NCI-H146 (cell line): Measurements from ENCODE around the gene SMAD3.

Experiments used
- DNase-seq: peaks from one replicate; lab custom pipeline; 2025; lab: John Stamatoyannopoulos, UW

The SMAD3 gene

DNA sequence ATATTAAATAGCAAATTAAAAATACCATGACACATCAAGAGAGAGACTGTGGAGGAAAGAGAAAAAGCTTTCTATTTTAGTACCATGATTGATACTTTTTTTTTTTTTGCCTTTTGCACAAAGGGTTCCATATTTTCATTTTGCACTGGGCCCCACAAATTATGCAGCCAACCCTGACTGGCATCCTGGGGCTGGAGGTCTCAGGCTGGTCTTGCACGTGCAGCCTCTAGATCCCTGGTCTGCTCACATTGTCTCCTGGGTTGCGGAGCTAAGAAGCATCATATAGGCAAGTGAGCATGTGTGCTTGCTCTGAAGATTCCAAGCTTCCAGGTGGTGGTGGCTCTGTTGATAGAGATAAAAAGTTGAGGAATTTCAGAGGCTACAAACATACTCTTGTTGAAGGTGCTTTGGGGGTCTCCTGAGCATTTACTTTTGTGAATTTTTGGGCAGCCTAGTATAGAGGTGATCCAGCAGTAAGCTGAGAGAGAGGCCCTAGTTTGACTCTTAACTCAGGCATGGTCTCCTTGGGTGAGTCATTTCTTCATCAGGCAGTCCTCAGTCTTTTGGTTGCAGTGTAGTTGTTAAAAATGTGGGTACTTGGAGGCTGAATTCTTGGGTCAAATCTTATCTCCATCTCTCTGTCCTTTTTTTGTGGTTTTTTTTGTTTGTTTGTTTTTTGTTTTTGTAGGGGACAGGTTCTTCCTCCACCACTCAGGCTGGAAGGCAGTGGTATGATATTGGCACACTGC, 31.3 kb downstream of the SMAD3 start:
- DNase-seq: no peak

DNA sequence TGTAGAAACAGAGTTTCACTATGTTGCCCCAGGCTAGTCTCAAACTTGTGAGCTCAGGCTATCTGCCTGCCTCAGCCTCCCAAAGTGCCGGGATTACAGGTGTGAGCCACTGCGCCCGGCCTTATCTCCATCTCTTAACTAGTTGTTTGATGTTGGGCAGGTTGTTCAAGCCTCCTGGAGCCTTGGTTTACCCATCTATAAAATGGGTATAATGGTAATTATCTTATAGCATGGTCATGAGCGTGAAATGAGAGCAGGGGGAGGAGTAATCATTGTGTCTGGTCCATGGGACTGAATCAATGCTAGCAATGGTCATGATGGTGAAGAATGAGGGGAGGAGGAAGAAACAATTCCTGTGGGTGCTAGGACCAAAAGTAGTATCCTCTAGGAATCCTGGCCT, 32.0 kb downstream of the SMAD3 start:
- no peak for DNase-seq

DNA sequence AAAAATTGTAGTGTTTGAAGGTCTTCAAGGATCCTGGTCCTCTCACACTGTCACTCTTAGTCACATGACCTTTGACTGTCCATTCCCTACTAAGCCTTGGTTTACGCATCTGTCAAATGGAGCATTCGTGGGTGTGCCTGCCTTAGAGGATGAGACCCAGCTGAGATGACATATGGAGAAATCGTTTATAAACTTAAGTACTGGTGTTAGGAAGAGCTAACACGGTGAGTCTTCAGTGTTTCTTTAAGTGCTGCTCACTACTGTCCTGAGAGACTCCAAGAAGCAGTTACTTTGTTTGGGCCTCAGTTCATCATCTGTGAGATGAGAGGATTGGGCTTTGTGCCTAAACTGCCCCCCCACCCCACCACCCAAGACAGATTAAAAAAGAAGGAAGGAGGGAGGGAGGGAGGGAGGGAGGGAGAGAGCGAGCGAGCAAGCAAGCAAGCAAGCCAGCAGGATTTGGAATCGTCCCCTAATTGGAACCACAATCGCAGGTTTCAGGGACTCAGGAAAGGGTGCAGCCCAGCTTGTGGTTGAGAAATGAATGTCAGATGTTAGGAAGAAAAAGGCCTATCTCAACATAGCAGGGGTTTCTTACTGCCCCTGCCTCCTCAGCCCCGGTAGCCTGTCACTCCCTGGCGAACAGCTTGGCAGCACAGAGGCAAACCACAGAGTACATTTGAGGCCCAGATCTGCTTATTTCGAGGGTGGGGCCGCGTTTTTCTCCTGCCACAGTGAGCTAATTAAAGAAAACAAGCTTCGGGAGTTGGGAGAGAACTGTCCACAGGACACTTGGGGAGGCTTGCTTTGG, 32.7 kb downstream of the SMAD3 start:
- no peak for DNase-seq

DNA sequence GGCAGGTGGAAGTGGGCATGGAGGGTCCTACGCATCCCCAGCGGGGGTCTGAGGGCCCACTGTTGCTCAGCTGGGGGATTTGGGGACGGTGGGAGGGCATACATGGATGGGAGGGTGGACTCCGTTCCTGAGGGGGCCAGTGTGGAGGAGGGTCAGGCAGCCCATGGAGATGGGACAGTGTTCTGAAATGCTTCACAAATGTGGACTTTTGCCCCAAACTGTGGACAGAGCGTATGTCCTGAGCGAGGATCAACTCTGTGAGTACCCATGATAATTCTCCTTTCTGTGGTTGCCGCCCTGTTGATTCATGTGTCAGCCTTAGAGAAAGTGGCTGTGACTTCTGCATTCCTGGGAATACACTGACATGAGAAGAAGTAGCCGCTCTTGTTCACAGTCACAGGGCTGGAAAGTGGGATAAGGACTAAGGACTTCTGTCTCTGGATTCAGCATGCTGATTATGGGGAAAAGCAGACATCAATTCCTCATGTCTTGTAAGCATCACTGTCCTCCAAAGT, 33.4 kb downstream of the SMAD3 start:
- DNase-seq: no peak

DNA sequence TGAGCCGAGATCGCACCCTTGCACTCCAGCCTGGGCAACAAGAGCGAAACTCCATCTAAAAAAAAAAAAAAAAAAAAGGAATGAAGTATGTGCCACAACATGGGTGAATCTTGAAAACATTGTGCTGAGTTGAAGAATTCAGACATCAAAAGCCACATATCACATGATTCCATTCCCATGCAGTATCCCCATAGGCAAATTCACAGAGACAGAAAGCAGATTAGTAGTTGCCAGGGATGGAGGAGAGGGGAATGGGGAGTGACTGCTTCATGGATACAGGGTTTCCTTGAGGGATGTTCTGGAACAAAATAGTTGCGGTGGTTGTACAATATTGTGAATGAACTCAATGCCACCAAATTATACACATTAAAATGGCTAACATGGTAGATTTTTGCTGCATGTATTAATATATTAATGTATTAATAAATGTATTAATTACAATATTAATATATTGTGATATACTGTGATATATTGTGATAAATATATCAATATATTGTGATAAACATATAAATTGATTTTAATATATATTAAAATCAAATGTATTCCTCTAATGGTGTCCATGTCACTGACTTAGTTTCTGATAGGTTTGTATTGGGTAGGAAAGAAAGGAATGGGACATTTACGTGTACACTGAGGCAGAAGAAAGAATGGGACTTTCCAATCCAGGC, 34.9 kb downstream of the SMAD3 start:
- no peak for DNase-seq

DNA sequence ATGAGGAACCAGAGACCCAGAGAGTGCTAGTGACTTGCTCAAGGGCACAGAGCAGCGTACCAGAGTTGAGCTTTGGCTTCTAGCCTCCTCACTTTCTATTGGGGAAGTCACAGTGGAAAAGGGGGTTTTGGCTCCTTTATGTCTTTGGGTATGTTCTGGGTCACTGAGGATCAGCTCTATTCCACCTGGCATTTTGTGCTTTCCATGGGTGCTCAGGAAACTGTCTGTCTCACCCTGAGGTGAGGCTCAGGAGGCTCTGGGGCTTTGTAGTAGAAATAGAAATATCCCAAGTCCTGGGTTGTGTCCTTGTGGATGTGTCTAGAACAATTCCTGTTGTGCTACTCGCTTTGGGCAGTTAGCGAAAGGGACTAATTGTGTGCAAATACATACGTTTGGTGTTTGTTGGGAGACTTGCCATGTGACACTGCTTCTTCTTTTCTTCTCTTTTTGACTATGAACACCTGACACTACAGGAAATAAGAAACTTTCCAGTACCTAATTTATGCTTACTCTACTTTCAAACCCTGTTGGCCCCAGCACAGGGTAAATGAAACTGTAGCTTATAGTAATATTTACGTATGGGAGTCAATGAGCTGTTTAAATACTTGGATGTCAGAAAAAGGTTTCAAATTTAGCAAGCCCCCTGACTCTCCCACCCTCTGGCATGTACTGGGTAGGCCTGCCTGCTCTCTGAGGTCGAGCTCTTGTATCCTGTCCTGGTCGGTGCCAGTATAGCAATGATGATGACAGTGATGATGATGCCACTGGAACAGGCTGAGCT, 35.6 kb downstream of the SMAD3 start:
- no peak for DNase-seq

DNA sequence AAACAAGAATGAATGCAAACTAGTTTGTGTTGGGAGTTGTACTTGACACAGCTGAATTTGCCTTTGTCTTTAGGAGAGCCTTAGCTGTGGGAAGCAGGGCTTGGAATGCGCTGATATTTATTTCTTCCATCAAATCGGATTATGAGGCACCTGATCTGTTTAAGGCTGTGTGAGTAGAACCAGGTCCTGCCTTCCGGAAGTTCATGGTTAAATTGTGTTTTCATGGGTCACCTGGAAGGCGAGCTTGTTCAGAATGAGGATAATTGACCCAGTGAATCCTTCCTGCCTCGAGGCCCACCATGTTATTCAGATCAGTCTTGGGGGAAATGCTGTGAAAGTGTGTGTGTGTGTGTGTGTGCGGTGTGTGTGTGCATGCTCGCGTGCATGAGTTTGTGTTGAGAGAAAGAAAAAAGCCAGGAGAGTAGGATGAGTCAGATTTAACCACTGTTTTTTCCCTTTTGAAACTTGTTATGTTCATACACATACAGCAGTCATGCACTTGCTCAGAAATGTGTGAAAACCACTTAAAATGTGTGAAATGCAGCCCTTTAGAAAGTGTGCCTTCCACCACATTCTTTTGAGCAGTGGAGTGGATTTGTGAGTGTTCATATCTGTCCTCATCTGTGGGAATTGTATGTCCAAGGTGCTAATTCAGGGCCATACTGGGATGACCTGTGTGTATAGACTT, 36.7 kb downstream of the SMAD3 start:
- no peak for DNase-seq

DNA sequence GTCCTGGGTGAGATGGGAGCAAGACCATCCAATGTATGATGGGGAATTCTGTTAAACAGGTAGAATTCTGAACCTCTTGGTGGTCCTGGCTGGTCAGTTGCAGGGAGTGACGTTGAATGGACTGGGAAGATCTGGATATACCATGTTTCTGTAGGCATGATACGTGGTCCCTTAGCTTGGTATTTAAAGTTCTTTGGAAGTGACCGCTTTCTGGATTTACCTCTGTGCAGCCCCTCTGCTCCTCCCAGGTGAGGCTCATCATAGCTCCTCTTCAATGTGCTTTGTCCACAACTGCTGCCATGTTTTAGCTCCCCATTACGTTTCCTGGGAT, 37.2 kb downstream of the SMAD3 start:
- DNase-seq: no peak

DNA sequence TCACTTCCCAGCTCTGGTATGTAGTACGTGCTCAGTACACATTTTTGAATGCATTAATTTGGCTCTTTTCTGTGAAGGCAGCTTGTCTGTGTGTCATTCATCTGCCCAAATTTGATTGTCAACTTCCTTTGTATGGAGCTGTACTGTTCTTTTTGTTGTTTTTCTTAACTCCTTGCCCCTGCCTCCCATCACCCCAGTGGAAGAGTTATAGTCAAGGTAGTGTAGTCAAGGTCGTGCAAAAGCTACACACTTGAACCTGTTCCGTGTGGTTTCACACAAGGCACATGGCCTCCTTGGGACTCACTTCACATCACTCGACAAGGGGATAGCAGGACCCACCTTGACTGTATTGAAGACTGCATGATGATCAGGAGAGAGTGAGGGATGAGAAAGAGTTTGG, 37.6 kb downstream of the SMAD3 start:
- no peak for DNase-seq

DNA sequence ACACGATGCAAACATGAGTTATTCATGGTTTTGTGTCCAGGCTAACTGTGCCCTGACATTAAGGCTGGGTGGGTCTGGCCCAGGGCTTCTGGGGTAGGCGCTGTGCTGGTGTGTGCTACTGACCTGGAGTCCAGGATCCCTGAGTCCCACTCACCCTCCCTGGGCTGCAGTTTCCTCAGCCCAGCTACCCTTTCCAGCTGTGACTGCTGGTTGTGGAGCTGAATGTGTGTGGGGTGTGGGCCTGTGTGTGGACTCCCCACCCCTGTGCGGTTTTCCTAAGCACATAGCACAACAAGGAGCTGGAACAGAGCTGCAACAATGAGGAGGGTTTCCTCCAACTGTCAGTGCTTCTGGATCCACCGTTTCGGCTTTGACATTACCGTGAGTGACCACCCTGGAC, 38.0 kb downstream of the SMAD3 start:
- no peak for DNase-seq

DNA sequence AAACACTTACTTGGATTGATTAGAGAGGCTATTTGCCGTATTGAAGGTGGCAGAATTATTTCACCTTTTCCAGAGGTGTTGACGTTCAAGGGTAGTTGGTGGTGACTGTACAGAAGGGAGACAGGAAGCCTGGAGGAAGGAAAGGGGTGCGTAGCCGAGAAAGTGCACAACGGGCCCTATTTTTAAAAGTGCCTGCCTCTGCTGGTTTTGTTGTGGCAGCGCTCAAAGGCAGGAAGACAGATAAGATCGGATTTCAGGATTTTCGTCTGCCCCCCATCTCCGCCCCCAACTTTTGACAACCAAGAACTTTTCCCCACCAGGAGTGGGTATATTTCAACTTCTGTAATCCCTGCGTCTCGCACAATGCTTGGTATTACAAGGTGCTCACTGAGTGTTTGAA, 38.5 kb downstream of the SMAD3 start:
- DNase-seq: no peak

DNA sequence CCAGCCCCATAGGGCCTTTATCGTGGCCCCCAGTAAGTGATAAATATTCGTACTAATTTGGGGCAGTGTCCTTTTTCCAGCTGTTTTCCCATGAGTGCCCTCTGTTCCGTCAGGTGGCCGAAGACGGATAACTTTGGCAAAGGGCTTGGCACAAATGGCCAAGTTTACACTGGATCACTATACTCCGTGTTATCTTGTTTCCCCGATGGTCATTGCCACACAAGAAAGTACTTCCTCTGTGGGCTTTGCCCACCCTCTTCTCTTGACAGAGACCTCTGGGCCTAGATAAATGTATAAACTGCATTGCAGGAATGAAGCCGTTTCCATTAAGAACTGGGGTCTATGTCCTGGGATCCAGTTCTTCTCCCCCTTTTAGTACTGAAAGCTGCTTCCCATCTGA, 39.1 kb downstream of the SMAD3 start:
- DNase-seq: no peak

DNA sequence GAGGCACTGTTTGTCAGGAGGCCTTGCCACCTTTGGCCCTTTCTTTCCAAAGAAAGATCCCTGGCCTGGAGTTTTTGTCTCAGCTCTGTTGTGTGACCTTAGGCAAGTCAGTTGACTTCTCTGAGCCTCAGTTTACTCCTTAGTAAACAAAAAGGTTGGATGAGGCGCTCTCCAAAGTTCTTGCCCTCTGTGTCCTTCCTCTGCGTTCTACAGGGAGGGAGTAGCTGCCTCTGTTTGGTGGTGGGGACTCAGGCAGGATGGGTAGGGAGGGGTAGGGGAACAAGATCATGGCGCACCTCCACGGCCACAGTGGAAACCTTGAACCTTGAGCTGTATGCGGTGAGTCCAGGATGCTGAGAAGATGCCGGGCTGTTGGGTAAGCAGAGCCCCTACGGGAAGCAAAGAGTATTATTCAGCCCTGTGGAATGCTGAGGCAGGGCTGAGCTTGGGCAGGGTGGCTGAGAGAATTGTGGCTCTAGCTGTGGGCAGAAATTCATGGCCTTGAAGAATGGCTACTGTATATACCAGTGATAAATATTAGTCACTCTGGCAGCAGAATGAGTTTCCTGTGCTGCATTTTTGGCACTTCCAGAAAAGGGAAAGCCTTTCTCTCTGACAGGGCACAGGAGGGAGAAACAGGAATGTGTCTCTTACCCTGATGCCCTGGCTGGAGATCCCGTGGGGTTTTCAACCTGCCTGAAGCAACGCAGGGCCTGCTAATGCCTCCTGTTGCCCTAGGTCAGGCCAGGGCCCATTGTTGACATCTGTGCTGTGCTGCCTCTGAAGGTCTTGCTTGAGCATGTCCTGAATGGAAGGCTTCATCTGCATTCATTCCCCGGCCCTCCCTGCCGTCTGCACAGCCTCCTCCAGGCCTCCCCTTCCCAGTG, 39.9 kb downstream of the SMAD3 start:
- DNase-seq: no peak

DNA sequence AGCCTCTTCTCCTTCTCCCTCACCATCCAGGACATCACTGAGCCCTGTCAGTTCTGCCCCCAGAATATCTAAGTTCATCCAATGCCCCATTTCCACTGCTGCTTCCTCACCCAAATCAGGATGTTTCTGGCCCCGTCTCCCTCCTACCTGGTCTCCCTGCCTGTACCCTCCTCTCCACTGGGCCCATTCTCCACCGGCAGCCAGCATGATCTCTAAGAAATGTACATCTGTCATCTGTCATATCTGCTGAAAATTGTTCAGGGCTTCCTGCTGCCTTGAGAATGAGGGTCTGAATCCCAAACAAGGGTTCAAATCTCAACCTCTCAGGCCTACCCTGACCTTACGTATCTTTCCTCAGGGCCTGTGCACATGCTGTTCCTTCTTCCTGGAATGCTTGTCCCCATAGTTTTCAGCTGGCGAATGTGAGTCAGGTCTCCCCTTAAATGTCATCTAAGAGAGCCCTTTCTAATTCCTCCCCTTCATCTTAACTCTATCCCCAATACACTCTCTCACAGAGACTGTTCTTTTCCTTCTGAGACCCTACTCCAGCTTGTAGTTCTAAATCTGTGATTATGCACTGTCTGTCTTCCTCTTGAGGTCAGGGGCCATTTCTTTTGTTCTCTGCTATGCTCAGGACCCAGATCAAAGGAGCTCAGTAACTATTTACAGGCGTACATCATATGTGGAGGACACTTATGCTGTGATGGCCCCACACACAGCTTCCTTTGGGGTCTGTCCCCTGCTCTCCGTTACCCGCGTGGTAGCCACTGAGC, 40.8 kb downstream of the SMAD3 start:
- no peak for DNase-seq

DNA sequence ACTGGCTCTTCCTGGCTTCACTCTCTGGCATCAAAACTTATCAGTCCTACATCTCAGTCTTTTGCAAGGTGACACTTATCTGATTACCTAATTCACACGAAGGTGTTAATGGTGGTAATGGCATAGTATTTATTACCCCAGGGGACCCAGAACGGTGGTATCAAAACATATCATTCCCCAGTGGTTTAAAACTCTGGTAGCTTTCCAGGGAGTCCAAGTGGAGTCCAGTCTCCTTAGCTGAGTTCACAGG, 41.3 kb downstream of the SMAD3 start:
- no peak for DNase-seq

DNA sequence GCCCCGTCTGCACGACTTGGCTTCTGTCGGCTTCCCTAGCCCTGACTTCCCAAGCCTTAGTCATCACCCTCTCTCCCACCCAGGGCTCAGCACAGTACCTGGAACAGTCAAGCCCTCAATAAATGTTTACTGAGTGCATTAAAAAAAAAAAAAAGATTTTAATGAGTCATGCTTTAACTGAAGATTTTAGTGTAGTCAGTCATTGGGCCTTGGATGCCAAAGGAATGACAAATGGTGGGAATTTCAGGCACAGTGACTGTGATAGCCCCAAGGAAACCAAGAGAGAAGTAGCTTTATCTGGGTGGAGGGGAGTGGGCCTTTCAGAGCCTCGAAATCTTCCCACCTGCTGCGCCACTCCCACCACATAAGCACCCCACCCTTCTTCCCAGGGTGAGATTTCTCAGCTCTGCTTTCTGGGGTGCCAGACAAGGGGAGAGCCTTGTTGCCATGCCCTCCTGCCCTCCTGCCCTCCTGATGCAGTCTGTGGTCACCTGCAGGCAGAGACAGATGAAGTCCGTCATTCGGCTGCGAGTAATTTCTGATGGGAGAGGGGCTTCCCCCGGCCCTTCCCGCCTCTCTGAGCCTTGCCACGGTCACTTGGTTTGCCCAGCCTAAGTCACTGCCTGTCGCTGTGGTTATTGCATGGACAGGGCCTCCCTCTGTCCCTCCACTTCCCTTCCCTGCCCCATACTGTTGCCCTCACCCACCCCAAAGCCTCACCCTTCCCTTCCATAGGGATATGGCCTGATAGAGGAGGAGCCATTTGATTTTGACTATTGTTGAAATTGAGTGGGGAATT, 41.8 kb downstream of the SMAD3 start:
- no peak for DNase-seq

DNA sequence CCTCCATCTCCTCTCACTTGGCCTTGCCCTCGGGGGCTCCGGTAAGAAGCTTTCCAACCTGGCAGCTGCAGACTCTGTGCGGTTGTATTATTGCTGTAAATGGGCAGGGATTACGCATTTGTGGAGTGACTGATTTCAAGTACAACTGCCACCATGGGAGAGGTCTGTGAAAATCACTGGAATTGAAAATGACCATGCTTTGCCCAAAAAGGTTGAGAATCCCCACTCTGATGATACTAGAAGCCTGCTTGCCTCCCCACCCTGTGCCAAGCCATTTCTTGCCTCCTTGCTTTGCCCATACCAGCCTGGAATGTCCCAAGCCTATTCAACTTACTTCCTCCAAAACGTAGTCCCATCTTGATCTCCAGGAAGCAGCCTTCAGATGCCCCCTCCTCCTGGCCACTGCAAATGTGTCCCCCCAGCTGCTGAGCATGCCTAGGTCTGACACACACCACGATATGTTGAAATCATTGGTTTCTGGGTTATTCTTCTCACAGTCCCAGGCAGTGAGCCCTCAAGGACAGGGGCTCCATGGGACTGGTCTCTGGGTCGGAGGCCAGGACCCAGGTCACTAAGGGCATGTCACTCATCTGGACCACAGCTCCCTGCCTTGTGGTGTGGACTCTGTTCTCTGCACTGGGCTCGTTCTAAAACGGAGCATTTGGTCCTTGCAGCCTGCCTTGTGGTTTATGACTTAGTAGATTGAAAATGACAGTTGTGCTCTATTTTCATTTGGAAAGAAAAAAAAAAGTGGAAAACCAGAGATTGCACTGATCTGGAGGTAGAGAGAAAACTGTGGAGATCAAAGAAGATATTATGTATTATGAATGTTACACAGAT, 42.9 kb downstream of the SMAD3 start:
- no peak for DNase-seq
